WTC11 (cell line): Measurements from ENCODE around the gene P4HB. TPM values are rescaled to one million over a fixed set of nuclear protein-coding genes. Genes with fewer than 3 reads are reported as not detected.
A peak's percentile ranks its signal among the peaks of the same experiment; 100 is the strongest.

Experiments
- ATAC-seq: fragments of 200-7000 bp; cut with Tn5 transposase; 2 replicates; pipeline ENCODE4 v1.10.0; 2021; ENCODE audit warnings: mild to moderate bottlenecking, moderate library complexity
- Bru-seq: library from RNA; stranded (reverse); fragments of 400-500 nt; gene quantifications from one replicate; lab custom pipeline; 2021; lab: Mats Ljungman, UMichigan
- CTCF ChIA-PET: fragments of 300-600 bp; sonication (Branson Sonifier 250); formaldehyde crosslinking; loops from one replicate; lab custom pipeline; 2021; ENCODE audit warnings: antibody characterized with exemption; lab: Charles Lee
- POLR2A ChIA-PET: fragments of 350-600 bp; sonication (Branson Sonifier 250); formaldehyde crosslinking; loops from one replicate; lab custom pipeline; 2021; ENCODE audit warnings: antibody characterized with exemption; lab: Charles Lee
- DNase-seq: peaks from one replicate; pipeline ENCODE4 v3.0.0; 2021; ENCODE audit warnings: low spot score
- H3K27ac Mint-ChIP-seq: 2 replicates; pipeline ENCODE4 v1.8.0; 2021; ENCODE audit warnings: mixed read lengths
- H3K27me3 Mint-ChIP-seq: 2 replicates; pipeline ENCODE4 v1.8.0; 2021; ENCODE audit warnings: low read depth, mild to moderate bottlenecking, moderate library complexity, mixed read lengths
- H3K36me3 Mint-ChIP-seq: 2 replicates; pipeline ENCODE4 v1.8.0; 2021; ENCODE audit warnings: mixed read lengths
- H3K4me1 Mint-ChIP-seq: 2 replicates; pipeline ENCODE4 v1.8.0; 2022; ENCODE audit warnings: mixed read lengths
- H3K4me3 Mint-ChIP-seq: 2 replicates; pipeline ENCODE4 v1.8.0; 2021; ENCODE audit warnings: mild to moderate bottlenecking, moderate library complexity, mixed read lengths
- H3K9me3 Mint-ChIP-seq: 2 replicates; pipeline ENCODE4 v1.8.0; 2021; ENCODE audit warnings: mixed read lengths
- CBFB ChIP-seq: sonication (generic); formaldehyde crosslinking; IDR thresholded peaks from 2 replicates; pipeline ENCODE4 v1.8.1; 2022; ENCODE audit warnings: mild to moderate bottlenecking, low read depth, missing genetic modification reagents
- CREM ChIP-seq: sonication (generic); formaldehyde crosslinking; IDR thresholded peaks from 2 replicates; pipeline ENCODE4 v1.8.1; 2022; ENCODE audit warnings: mild to moderate bottlenecking, missing genetic modification reagents, moderate library complexity
- ELF4 ChIP-seq: sonication (generic); formaldehyde crosslinking; IDR thresholded peaks from 2 replicates; pipeline ENCODE4 v1.8.1; 2022; ENCODE audit warnings: low read depth, mild to moderate bottlenecking, moderate library complexity, missing genetic modification reagents
- ESRRA ChIP-seq: sonication (generic); formaldehyde crosslinking; IDR thresholded peaks from 2 replicates; pipeline ENCODE4 v1.8.1; 2022; ENCODE audit warnings: mild to moderate bottlenecking, missing genetic modification reagents, borderline replicate concordance
- ETV6 ChIP-seq: sonication (generic); formaldehyde crosslinking; IDR thresholded peaks from 2 replicates; pipeline ENCODE4 v1.8.1; 2022; ENCODE audit warnings: mild to moderate bottlenecking, missing genetic modification reagents
- FOXJ3 ChIP-seq: sonication (generic); formaldehyde crosslinking; IDR thresholded peaks from 2 replicates; pipeline ENCODE4 v1.9.0; 2021; ENCODE audit warnings: missing genetic modification reagents, mild to moderate bottlenecking, borderline replicate concordance
- FOXP1 ChIP-seq: sonication (generic); formaldehyde crosslinking; IDR thresholded peaks from 2 replicates; pipeline ENCODE4 v1.8.0; 2022; ENCODE audit warnings: missing genetic modification reagents, mild to moderate bottlenecking, moderate library complexity, borderline replicate concordance
- IRF2 ChIP-seq: sonication (generic); formaldehyde crosslinking; IDR thresholded peaks from 2 replicates; pipeline ENCODE4 v1.8.0; 2022; ENCODE audit warnings: low read depth, missing genetic modification reagents, borderline replicate concordance
- KAT7 ChIP-seq: sonication (generic); formaldehyde crosslinking; IDR thresholded peaks from 2 replicates; pipeline ENCODE4 v1.8.1; 2023; ENCODE audit warnings: missing genetic modification reagents, mild to moderate bottlenecking, borderline replicate concordance
- NFE2L1 ChIP-seq: sonication (generic); formaldehyde crosslinking; IDR thresholded peaks from 2 replicates; pipeline ENCODE4 v1.8.1; 2023; ENCODE audit warnings: missing genetic modification reagents
- NFYB ChIP-seq: sonication (generic); formaldehyde crosslinking; conservative IDR thresholded peaks from 2 replicates; pipeline ENCODE4 v1.8.0; 2022; ENCODE audit warnings: low read depth, missing genetic modification reagents
- NR3C1 ChIP-seq: sonication (generic); formaldehyde crosslinking; conservative IDR thresholded peaks from 2 replicates; pipeline ENCODE4 v1.8.1; 2023; ENCODE audit warnings: low read depth, mild to moderate bottlenecking, missing genetic modification reagents
- PRRX2 ChIP-seq: fragments of 250-450 bp; sonication (Bioruptor Pico); IDR thresholded peaks from 2 replicates; pipeline ENCODE4 v1.8.0; 2021; ENCODE audit warnings: mild to moderate bottlenecking
- RORB ChIP-seq: fragments of 250-450 bp; sonication (Bioruptor Pico); IDR thresholded peaks from 2 replicates; pipeline ENCODE4 v1.9.0; 2021; ENCODE audit warnings: mild to moderate bottlenecking
- SMAD3 ChIP-seq: sonication (generic); formaldehyde crosslinking; IDR thresholded peaks from 2 replicates; pipeline ENCODE4 v1.8.0; 2022; ENCODE audit warnings: missing genetic modification reagents, mild to moderate bottlenecking, borderline replicate concordance
- TEAD1 ChIP-seq: sonication (generic); formaldehyde crosslinking; IDR thresholded peaks from 2 replicates; pipeline ENCODE4 v1.8.0; 2022; ENCODE audit warnings: mild to moderate bottlenecking, missing genetic modification reagents
- ZNF219 ChIP-seq: sonication (generic); formaldehyde crosslinking; IDR thresholded peaks from 2 replicates; pipeline ENCODE4 v1.8.0; 2023; ENCODE audit warnings: missing genetic modification reagents, mild to moderate bottlenecking, borderline replicate concordance
- ZNF263 ChIP-seq: sonication (generic); formaldehyde crosslinking; IDR thresholded peaks from 2 replicates; pipeline ENCODE4 v1.8.1; 2022; ENCODE audit warnings: low read depth, mild to moderate bottlenecking, moderate library complexity, missing genetic modification reagents
- ZNF416 ChIP-seq: fragments of 250-450 bp; sonication (Bioruptor Pico); IDR thresholded peaks from 2 replicates; pipeline ENCODE4 v1.9.0; 2021; ENCODE audit warnings: mild to moderate bottlenecking, inconsistent platforms
- ZNF671 ChIP-seq: fragments of 250-450 bp; sonication (Bioruptor Pico); IDR thresholded peaks from 2 replicates; pipeline ENCODE4 v1.8.0; 2021; ENCODE audit warnings: mild to moderate bottlenecking
- long read RNA-seq, 3 experiments: library from RNA in 1 of 3; library from capped mRNA in 1 of 3; library from polyadenylated mRNA in 1 of 3; unstranded in 2 of 3; stranded (forward) in 1 of 3; transcript quantifications; one replicate each; pipeline ENCODE4 v2.0.0, GENCODE V29; 2021
- total RNA-seq: library from RNA; stranded (reverse); gene quantifications from 3 replicates; pipeline ENCODE4 v1.2.3, GENCODE V29; 2021
- TF ChIP-seq, protein P1 (sequence below): sonication (generic); formaldehyde crosslinking; IDR thresholded peaks from 2 replicates; pipeline ENCODE4 v1.8.0; 2022; ENCODE audit warnings: mild to moderate bottlenecking, missing genetic modification reagents
- TF ChIP-seq, protein P2 (sequence below): sonication (generic); formaldehyde crosslinking; IDR thresholded peaks from 2 replicates; pipeline ENCODE4 v1.8.1; 2022; ENCODE audit warnings: mild to moderate bottlenecking, moderate library complexity, missing genetic modification reagents
- TF ChIP-seq, protein P3 (sequence below): sonication (generic); formaldehyde crosslinking; IDR thresholded peaks from 2 replicates; pipeline ENCODE4 v1.8.1; 2023; ENCODE audit warnings: mild to moderate bottlenecking, missing genetic modification reagents
- TF ChIP-seq, protein P4 (sequence below): sonication (generic); formaldehyde crosslinking; IDR thresholded peaks from 2 replicates; pipeline ENCODE4 v1.8.1; 2023; ENCODE audit warnings: mild to moderate bottlenecking, missing genetic modification reagents, moderate library complexity
- TF ChIP-seq, protein P5 (sequence below): fragments of 250-450 bp; sonication (Bioruptor Pico); IDR thresholded peaks from 2 replicates; pipeline ENCODE4 v1.9.0; 2021; ENCODE audit warnings: mild to moderate bottlenecking
- TF ChIP-seq, protein P6 (sequence below): sonication (generic); formaldehyde crosslinking; IDR thresholded peaks from 2 replicates; pipeline ENCODE4 v1.8.0; 2022; ENCODE audit warnings: mild to moderate bottlenecking, missing genetic modification reagents

The P4HB gene
- total RNA-seq (343 to 380 TPM (median 360 TPM) in 3 replicates), Bru-seq, nascent RNA (percentile 70 among the genes with signal in this experiment)
- long read RNA-seq, experiment 1, transcript P4HB-210 (5 exons, 765 nt): minor isoform, 12 of 1,886 reads
- long read RNA-seq, experiment 1, transcript P4HB-215 (3 exons, 493 nt): minor isoform, 20 of 1,886 reads
- long read RNA-seq, experiment 1, transcript P4HB-201 (11 exons, 2,603 nt): major isoform, 1,666 of 1,886 reads
- long read RNA-seq, experiment 1, partial matches to known transcripts: 96 of 1,886 reads
- long read RNA-seq, experiment 1, other reads (novel, unspliced or antisense): 85 of 1,886 reads
- long read RNA-seq, experiment 2, transcript P4HB-210 (5 exons, 765 nt): minor isoform, 12 of 571 reads
- long read RNA-seq, experiment 2, transcript P4HB-215 (3 exons, 493 nt): minor isoform, 33 of 571 reads
- long read RNA-seq, experiment 2, transcript P4HB-208 (2 exons, 914 nt): minor isoform, 59 of 571 reads
- long read RNA-seq, experiment 2, transcript P4HB-201 (11 exons, 2,603 nt): major isoform, 247 of 571 reads
- long read RNA-seq, experiment 2, partial matches to known transcripts: 155 of 571 reads
- long read RNA-seq, experiment 2, other reads (novel, unspliced or antisense): 62 of 571 reads
- long read RNA-seq, experiment 3, transcript P4HB-201 (11 exons, 2,603 nt): major isoform, 81 of 111 reads
- long read RNA-seq, experiment 3, transcript P4HB-208 (2 exons, 914 nt): minor isoform, 6 of 111 reads
- long read RNA-seq, experiment 3, partial matches to known transcripts: 11 of 111 reads
- long read RNA-seq, experiment 3, other reads (novel, unspliced or antisense): 6 of 111 reads

DNA sequence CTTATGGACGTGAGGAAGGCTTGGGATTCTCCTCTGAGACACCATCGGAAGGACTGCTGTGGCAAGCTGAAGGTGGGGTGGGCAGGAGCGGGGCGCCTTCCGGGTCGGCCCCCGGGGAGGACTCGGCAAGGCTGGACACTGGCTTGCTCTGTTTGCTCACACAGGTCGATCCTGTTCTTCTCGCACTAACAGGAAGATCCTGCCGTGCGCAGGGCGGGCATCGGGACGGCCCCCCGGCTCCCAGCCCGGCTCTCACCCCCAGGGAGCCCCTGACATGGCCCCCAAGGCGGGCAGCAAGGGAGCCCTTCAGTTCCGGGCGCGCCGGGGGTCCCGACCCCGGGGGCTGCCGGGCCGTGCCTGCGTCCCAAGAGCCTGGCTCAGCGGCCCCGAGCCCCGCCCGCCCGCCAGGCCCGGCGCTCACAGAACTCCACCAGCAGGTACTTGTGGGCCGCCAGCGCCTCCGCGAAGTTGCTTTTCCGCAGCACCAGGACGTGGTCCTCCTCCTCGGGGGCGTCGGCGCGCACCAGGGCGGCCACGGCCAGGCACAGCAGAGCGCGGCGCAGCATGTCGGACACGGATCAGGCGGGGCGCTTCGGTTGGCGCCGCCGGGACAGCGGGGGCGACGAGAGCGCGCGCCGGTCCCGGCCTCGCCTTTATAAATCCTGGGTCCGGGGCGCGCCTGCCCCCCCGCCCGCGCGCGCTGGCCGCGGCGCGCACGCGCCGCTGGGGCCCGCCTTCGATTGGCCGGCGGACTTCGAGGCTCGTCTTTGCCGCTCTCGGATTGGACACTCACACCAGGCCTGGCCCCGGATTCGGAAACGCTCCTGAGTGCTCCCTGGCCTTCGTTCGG lies at the start of gene P4HB:
P4HB (minus strand) TSS at position 630 of the 850 bp plus-strand sequence; CDS start at position 566, 64 bp downstream.
- ChIA-PET CTCF (interaction anchor here (0.7 to 1.0 kb wide), 3 partner anchors 9 to 149 kb away, joined by 3 to 12 read pairs (median 4); no protein-coding TSS in a partner anchor), POLR2A (interaction anchor here (1.6 kb wide), 1 partner anchor 10 kb away, joined by 12 read pairs; no protein-coding TSS in a partner anchor)
- Mint-ChIP-seq H3K4me1 (peaks cover 25% of the 10 kb centered on the region), H3K9me3 (no peaks in the 10 kb centered on the region), H3K27me3 (no peaks in the 10 kb centered on the region; the same call in 1 of the 2 replicates), H3K27ac (peak within 1 kb of the TSS; percentile 98), H3K36me3 (peaks cover 36% of the 10 kb centered on the region), H3K4me3 (peak within 1 kb of the TSS; percentile 95)
- ATAC-seq: no peak
- no peak for DNase-seq
- TF ChIP-seq, protein P1, sequence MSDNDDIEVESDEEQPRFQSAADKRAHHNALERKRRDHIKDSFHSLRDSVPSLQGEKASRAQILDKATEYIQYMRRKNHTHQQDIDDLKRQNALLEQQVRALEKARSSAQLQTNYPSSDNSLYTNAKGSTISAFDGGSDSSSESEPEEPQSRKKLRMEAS (CRISPR knock-in tag): no peak
- 0 out of 2 replicates have a peak, but pooled peaks have one; percentile 24 for TF ChIP-seq FOXP1 (CRISPR knock-in tag)
- no peak for TF ChIP-seq ZNF416 (CRISPR knock-in tag)
- TF ChIP-seq ETV6: 0 out of 2 replicates have a peak, but pooled peaks have one; percentile 63
- TF ChIP-seq NFE2L1 (CRISPR knock-in tag): no peak
- TF ChIP-seq PRRX2 (CRISPR knock-in tag): no peak
- TF ChIP-seq, protein P2, sequence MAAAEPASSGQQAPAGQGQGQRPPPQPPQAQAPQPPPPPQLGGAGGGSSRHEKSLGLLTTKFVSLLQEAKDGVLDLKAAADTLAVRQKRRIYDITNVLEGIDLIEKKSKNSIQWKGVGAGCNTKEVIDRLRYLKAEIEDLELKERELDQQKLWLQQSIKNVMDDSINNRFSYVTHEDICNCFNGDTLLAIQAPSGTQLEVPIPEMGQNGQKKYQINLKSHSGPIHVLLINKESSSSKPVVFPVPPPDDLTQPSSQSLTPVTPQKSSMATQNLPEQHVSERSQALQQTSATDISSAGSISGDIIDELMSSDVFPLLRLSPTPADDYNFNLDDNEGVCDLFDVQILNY: 0 out of 2 replicates have a peak, but pooled peaks have one; percentile 21
- TF ChIP-seq CBFB: 0 out of 2 replicates have a peak, but pooled peaks have one; percentile 55
- TF ChIP-seq TEAD1 (CRISPR knock-in tag): no peak
- no peak; the same call in 1 of the 2 replicates for TF ChIP-seq ELF4 (CRISPR knock-in tag)
- peak; percentile 55; the same call in 1 of the 2 replicates for TF ChIP-seq KAT7 (CRISPR knock-in tag)
- no peak for TF ChIP-seq ZNF219
- no peak for TF ChIP-seq FOXJ3 (CRISPR knock-in tag)
- peak; percentile 61; the same call in 1 of the 2 replicates for TF ChIP-seq RORB (CRISPR knock-in tag)
- TF ChIP-seq ZNF671 (CRISPR knock-in tag): no peak
- TF ChIP-seq, protein P3, sequence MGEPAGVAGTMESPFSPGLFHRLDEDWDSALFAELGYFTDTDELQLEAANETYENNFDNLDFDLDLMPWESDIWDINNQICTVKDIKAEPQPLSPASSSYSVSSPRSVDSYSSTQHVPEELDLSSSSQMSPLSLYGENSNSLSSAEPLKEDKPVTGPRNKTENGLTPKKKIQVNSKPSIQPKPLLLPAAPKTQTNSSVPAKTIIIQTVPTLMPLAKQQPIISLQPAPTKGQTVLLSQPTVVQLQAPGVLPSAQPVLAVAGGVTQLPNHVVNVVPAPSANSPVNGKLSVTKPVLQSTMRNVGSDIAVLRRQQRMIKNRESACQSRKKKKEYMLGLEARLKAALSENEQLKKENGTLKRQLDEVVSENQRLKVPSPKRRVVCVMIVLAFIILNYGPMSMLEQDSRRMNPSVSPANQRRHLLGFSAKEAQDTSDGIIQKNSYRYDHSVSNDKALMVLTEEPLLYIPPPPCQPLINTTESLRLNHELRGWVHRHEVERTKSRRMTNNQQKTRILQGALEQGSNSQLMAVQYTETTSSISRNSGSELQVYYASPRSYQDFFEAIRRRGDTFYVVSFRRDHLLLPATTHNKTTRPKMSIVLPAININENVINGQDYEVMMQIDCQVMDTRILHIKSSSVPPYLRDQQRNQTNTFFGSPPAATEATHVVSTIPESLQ: no peak
- TF ChIP-seq, protein P4, sequence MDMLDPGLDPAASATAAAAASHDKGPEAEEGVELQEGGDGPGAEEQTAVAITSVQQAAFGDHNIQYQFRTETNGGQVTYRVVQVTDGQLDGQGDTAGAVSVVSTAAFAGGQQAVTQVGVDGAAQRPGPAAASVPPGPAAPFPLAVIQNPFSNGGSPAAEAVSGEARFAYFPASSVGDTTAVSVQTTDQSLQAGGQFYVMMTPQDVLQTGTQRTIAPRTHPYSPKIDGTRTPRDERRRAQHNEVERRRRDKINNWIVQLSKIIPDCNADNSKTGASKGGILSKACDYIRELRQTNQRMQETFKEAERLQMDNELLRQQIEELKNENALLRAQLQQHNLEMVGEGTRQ: no peak
- no peak for TF ChIP-seq NFYB (CRISPR knock-in tag)
- TF ChIP-seq CREM (CRISPR knock-in tag): no peak
- TF ChIP-seq, protein P5, sequence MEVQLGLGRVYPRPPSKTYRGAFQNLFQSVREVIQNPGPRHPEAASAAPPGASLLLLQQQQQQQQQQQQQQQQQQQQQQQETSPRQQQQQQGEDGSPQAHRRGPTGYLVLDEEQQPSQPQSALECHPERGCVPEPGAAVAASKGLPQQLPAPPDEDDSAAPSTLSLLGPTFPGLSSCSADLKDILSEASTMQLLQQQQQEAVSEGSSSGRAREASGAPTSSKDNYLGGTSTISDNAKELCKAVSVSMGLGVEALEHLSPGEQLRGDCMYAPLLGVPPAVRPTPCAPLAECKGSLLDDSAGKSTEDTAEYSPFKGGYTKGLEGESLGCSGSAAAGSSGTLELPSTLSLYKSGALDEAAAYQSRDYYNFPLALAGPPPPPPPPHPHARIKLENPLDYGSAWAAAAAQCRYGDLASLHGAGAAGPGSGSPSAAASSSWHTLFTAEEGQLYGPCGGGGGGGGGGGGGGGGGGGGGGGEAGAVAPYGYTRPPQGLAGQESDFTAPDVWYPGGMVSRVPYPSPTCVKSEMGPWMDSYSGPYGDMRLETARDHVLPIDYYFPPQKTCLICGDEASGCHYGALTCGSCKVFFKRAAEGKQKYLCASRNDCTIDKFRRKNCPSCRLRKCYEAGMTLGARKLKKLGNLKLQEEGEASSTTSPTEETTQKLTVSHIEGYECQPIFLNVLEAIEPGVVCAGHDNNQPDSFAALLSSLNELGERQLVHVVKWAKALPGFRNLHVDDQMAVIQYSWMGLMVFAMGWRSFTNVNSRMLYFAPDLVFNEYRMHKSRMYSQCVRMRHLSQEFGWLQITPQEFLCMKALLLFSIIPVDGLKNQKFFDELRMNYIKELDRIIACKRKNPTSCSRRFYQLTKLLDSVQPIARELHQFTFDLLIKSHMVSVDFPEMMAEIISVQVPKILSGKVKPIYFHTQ (CRISPR knock-in tag): no peak; the same call in 1 of the 2 replicates
- peak; percentile 7; the same call in 1 of the 2 replicates for TF ChIP-seq SMAD3 (CRISPR knock-in tag)
- no peak; the same call in 1 of the 2 replicates for TF ChIP-seq ZNF263 (CRISPR knock-in tag)
- TF ChIP-seq ESRRA (CRISPR knock-in tag): 0 out of 2 replicates have a peak, but pooled peaks have one; percentile 60
- no peak for TF ChIP-seq NR3C1 (CRISPR knock-in tag)
- TF ChIP-seq, protein P6, sequence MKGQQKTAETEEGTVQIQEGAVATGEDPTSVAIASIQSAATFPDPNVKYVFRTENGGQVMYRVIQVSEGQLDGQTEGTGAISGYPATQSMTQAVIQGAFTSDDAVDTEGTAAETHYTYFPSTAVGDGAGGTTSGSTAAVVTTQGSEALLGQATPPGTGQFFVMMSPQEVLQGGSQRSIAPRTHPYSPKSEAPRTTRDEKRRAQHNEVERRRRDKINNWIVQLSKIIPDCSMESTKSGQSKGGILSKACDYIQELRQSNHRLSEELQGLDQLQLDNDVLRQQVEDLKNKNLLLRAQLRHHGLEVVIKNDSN (CRISPR knock-in tag): 0 out of 2 replicates have a peak, but pooled peaks have one; percentile 20
- no peak for TF ChIP-seq IRF2 (CRISPR knock-in tag)
